ENCODE measurements around the gene LHPP.
"Not testable (repeated sequence)": the region's sequence is repeated elsewhere in the genome, so short reads cannot be mapped to it uniquely, and the experiment has no call there.

Gene LHPP

GRCh38 chr10:124537166-124537725 is 75.6 kb downstream of the LHPP start:
- no peak for DNase-seq (ENCODE audit: low spot score)

GRCh38 chr10:124537891-124538290 is 76.3 kb downstream of the LHPP start:
- DNase-seq (ENCODE audit: low spot score), result no peak

GRCh38 chr10:124538706-124539105 is 77.1 kb downstream of the LHPP start:
- DNase-seq (ENCODE audit: low spot score), result no peak

- no peak for DNase-seq (ENCODE audit: low spot score)
These were observed 78.5 kb downstream of the LHPP start for GRCh38 chr10:124539935-124540641.

- no peak for DNase-seq (ENCODE audit: low spot score)
These were observed 79.7 kb downstream of the LHPP start for GRCh38 chr10:124541076-124541903.

GRCh38 chr10:124542336-124542735 is 80.7 kb downstream of the LHPP start:
- DNase-seq (ENCODE audit: low spot score), result no peak

- DNase-seq (ENCODE audit: low spot score), result no peak
These were observed 81.5 kb downstream of the LHPP start for GRCh38 chr10:124543146-124543545.

GRCh38 chr10:124543971-124544370 is 82.3 kb downstream of the LHPP start:
- no peak for DNase-seq (ENCODE audit: low spot score)

GRCh38 chr10:124544711-124545110 is 83.1 kb downstream of the LHPP start:
- no peak for DNase-seq (ENCODE audit: low spot score)

GRCh38 chr10:124545351-124546054 is 83.9 kb downstream of the LHPP start:
- no peak for DNase-seq (ENCODE audit: low spot score)

GRCh38 chr10:124546055-124546369 is 84.4 kb downstream of the LHPP start:
- DNase-seq (ENCODE audit: low spot score), result no peak

- no peak for DNase-seq (ENCODE audit: low spot score)
These were observed 85.5 kb downstream of the LHPP start for GRCh38 chr10:124546957-124547646.

GRCh38 chr10:124547647-124548168 is 86.1 kb downstream of the LHPP start:
- DNase-seq (ENCODE audit: low spot score), result no peak

GRCh38 chr10:124549171-124549570 is 87.5 kb downstream of the LHPP start:
- DNase-seq (ENCODE audit: low spot score), result not testable (repeated sequence)

- DNase-seq (ENCODE audit: low spot score), result no peak
These were observed 88.8 kb downstream of the LHPP start for GRCh38 chr10:124550293-124551034.

GRCh38 chr10:124551097-124551496 is 89.5 kb downstream of the LHPP start:
- no peak for DNase-seq (ENCODE audit: low spot score)

GRCh38 chr10:124551755-124552154 is 90.1 kb downstream of the LHPP start:
- no peak for DNase-seq (ENCODE audit: low spot score)

GRCh38 chr10:124552691-124553276 is 91.2 kb downstream of the LHPP start:
- DNase-seq (ENCODE audit: low spot score), result no peak

- no peak for DNase-seq (ENCODE audit: low spot score)
These were observed 92.6 kb downstream of the LHPP start for GRCh38 chr10:124554085-124554858.

GRCh38 chr10:124557167-124557566 is 95.5 kb downstream of the LHPP start:
- DNase-seq (ENCODE audit: low spot score), result no peak
